Body of pancreas (tissue), 4 donors: ENCODE measurements around the gene GRIFIN.

ENCODE experiments used
- POLR2A ChIP-seq, 3 donors: fragments of 450-650 bp; IDR thresholded peaks; one replicate each; pipeline ENCODE4 v1.6.1; 2016; ENCODE audit warnings: antibody characterized with exemption in 3 of 3, mild to moderate bottlenecking in 2 of 3
- TF ChIP-seq, protein P1 (sequence below), 7 experiments: fragments of 450-650 bp in 4 of 7; fragments of 200-600 bp in 3 of 7; sonication (generic) in 3 of 7; IDR thresholded peaks; one replicate each; pipeline ENCODE4 v1.5.1; 2016 to 2019; ENCODE audit warnings: antibody characterized with exemption in 7 of 7

DNA sequence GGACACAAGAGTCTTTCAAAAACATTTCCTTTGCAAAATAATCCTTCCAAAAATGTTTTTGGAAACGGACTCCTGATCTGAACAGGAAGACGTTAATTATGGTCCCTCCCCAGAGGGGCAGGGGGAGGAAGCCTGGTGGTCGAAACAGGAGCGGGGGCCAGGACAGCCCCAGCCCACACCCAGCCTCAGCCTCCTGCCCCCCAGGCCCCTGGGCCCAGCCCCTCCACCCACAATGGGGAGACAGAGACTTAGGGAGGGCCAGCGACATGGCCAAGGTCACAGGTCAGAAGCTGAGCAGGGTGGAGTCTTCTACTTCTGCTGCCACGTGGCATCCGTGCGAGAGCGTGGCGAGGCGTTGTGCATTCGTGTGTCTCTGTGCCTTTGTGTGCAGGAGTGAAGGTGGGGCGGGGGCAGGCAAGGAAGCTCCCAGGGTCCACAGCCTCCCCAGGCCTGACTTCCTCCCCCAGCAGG lies 14.0 kb upstream of the GRIFIN start:
- TF ChIP-seq, protein P1, sequence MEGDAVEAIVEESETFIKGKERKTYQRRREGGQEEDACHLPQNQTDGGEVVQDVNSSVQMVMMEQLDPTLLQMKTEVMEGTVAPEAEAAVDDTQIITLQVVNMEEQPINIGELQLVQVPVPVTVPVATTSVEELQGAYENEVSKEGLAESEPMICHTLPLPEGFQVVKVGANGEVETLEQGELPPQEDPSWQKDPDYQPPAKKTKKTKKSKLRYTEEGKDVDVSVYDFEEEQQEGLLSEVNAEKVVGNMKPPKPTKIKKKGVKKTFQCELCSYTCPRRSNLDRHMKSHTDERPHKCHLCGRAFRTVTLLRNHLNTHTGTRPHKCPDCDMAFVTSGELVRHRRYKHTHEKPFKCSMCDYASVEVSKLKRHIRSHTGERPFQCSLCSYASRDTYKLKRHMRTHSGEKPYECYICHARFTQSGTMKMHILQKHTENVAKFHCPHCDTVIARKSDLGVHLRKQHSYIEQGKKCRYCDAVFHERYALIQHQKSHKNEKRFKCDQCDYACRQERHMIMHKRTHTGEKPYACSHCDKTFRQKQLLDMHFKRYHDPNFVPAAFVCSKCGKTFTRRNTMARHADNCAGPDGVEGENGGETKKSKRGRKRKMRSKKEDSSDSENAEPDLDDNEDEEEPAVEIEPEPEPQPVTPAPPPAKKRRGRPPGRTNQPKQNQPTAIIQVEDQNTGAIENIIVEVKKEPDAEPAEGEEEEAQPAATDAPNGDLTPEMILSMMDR (IDR thresholded peaks at IDR 0.05) = no peak
- TF ChIP-seq POLR2A (IDR thresholded peaks at IDR 0.05) = no peak
